CD8-positive, alpha-beta memory T cell (primary cell): ENCODE results near the gene YIPF1. TPM values are rescaled to one million over a fixed set of nuclear protein-coding genes. Genes with fewer than 3 reads are reported as not detected.

Experiments used
- CTCF ChIA-PET: fragments of 350-600 bp; sonication (Branson Sonifier 250); formaldehyde crosslinking; loops from one replicate; lab custom pipeline; 2021; ENCODE audit warnings: antibody characterized with exemption; lab: Charles Lee
- POLR2A ChIA-PET: fragments of 350-600 bp; sonication (Branson Sonifier 250); formaldehyde crosslinking; loops from one replicate; lab custom pipeline; 2021; ENCODE audit warnings: antibody characterized with exemption; lab: Charles Lee
- DNase-seq, 5 donors: peaks; one replicate each; pipeline versions ENCODE4 v3.0.0 to v3.0.0-alpha.2; 2020 to 2022; ENCODE audit warnings: mixed read lengths in 1 of 5
- H3K27ac ChIP-seq: one replicate; pipeline ENCODE4 v1.7.0; 2013; ENCODE audit warnings: low read depth, mild to moderate bottlenecking, low read length, moderate library complexity
- H3K27me3 ChIP-seq: 2 replicates; pipeline ENCODE4 v1.7.0; 2013; ENCODE audit warnings: low read length, mild to moderate bottlenecking; ENCODE audit not compliant: insufficient read depth, poor library complexity, severe bottlenecking
- H3K36me3 ChIP-seq: 2 replicates; pipeline ENCODE4 v1.7.0; 2013; ENCODE audit warnings: mild to moderate bottlenecking, low read length, moderate library complexity; ENCODE audit not compliant: insufficient read depth
- H3K4me1 ChIP-seq: 2 replicates; pipeline ENCODE4 v1.7.0; 2013; ENCODE audit warnings: mild to moderate bottlenecking, low read length, moderate library complexity; ENCODE audit not compliant: insufficient read depth
- H3K4me3 ChIP-seq: 2 replicates; pipeline ENCODE4 v1.7.0; 2013; ENCODE audit warnings: mild to moderate bottlenecking, low read length
- H3K9me3 ChIP-seq: 2 replicates; pipeline ENCODE4 v1.7.0; 2013; ENCODE audit warnings: mild to moderate bottlenecking, low read length
- H3K27ac Mint-ChIP-seq, 8 donors: one replicate each; pipeline ENCODE4 v1.8.0; 2020 to 2021; ENCODE audit warnings: mixed read lengths in 8 of 8, mild to moderate bottlenecking in 6 of 8, inconsistent platforms in 3 of 8, moderate library complexity in 3 of 8
- H3K27me3 Mint-ChIP-seq, 2 donors: one replicate each; pipeline ENCODE4 v1.8.0; 2020 to 2021; ENCODE audit warnings: mixed read lengths in 2 of 2, mild to moderate bottlenecking in 1 of 2, moderate library complexity in 1 of 2
- H3K36me3 Mint-ChIP-seq, 3 donors: one replicate each; pipeline ENCODE4 v1.8.0; 2020 to 2021; ENCODE audit warnings: mixed read lengths in 3 of 3, inconsistent platforms in 1 of 3, mild to moderate bottlenecking in 1 of 3
- H3K4me1 Mint-ChIP-seq, 3 donors: one replicate each; pipeline ENCODE4 v1.8.0; 2020 to 2021; ENCODE audit warnings: mixed read lengths in 3 of 3, inconsistent platforms in 1 of 3, mild to moderate bottlenecking in 1 of 3
- H3K4me3 Mint-ChIP-seq, 7 donors: one replicate each; pipeline ENCODE4 v1.8.0; 2020 to 2021; ENCODE audit warnings: mixed read lengths in 7 of 7, mild to moderate bottlenecking in 6 of 7, moderate library complexity in 4 of 7, inconsistent platforms in 2 of 7
- H3K9me3 Mint-ChIP-seq, 5 donors: one replicate each; pipeline ENCODE4 v1.8.0; 2020 to 2022; ENCODE audit warnings: mixed read lengths in 5 of 5, mild to moderate bottlenecking in 3 of 5, moderate library complexity in 2 of 5, inconsistent platforms in 1 of 5
- polyA plus RNA-seq: library from polyadenylated mRNA; unstranded; fragments of 300-500 nt; fragmentation: Illumina TruSeq; gene quantifications from one replicate; pipeline ENCODE4 v1.2.3, GENCODE V29; 2021
- total RNA-seq, 2 experiments: library from RNA; stranded (reverse); gene quantifications; one replicate each; pipeline ENCODE4 v1.2.3, GENCODE V29; 2021

YIPF1 gene
- total and polyA plus RNA-seq, 3 experiments from 2014 or later: 17.2 to 30.7 (median 17.4) TPM

DNA sequence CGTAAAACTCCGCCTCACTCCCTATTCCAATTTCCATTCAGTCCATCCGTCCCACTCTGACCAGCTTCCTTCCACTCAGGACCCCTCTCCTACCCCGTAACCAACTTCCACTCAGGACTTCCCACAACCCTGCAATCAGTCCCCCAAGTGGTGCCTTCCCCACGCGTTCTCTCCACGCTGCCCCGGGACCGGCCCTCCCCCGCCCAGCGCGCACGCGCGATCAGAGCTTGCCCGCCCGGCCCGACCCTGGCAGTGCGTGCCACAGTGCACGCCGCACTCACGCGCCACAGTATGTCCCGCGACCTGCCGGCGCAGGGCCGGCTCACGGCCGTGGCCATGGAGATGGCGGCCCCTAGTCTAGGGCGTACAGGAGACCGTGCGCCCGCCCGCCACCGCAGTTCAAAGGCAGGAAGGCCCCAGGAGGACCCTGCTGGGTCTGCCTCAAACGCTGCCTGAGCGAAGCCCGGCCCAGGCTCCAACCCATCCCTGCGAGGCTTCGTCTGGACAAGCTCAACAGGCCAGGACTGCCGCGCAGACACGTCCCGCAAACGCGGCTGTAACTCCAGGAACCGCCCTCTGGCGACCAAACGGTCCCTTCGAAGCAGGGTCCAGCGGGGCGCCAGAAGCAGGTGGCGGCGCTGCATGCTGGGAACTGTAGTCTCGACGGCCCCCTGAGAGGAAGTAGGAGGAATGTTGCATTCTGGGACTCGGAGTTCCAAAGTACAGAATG, 51.5 kb downstream of the YIPF1 start, which contains the start of gene NDC1:
Gene NDC1, minus strand, starts transcription at position 373 of the 730 bp plus-strand sequence. Its CDS starts 35 bp downstream, at position 338.
- CTCF ChIA-PET: interaction anchor here (0.8 to 1.9 kb wide), 3 partner anchors 11 to 112 kb away, joined by 3 to 6 read pairs (median 3); partner anchors contain the start of genes IFT25 and LRRC42
- peaks cover 21 to 33% (median 30%) of the 10 kb centered on the region in 3 donors for H3K4me1 Mint-ChIP-seq
- H3K4me3 ChIP-seq: peak within 1 kb of the TSS; percentile 92
- peak within 1 kb of the TSS; percentile 96 for H3K27ac ChIP-seq
- peak; percentile 79 to 95 (median 91) for DNase-seq
- peak within 1 kb of the TSS; percentile 89 to 99 (median 98) for H3K4me3 Mint-ChIP-seq
- no peaks in the 10 kb centered on the region for H3K9me3 ChIP-seq
- H3K36me3 Mint-ChIP-seq: peaks cover 2 to 11% (median 3%) of the 10 kb centered on the region in 3 donors
- H3K27ac Mint-ChIP-seq: peak within 1 kb of the TSS; percentile 94 to 99 (median 98)
- H3K9me3 Mint-ChIP-seq: peaks cover 0 to 12% (median 10%) of the 10 kb centered on the region in 5 donors
- H3K27me3 Mint-ChIP-seq: peaks cover 6 to 7% of the 10 kb centered on the region in 2 donors
- no peaks in the 10 kb centered on the region for H3K27me3 ChIP-seq
- H3K4me1 ChIP-seq: peaks cover 4% of the 10 kb centered on the region
- POLR2A ChIA-PET: interaction anchor here (2.0 kb wide), 1 partner anchor 108 kb away, joined by 7 read pairs; the partner anchor contains the start of genes IFT25 and LRRC42
- H3K36me3 ChIP-seq: no peaks in the 10 kb centered on the region

DNA sequence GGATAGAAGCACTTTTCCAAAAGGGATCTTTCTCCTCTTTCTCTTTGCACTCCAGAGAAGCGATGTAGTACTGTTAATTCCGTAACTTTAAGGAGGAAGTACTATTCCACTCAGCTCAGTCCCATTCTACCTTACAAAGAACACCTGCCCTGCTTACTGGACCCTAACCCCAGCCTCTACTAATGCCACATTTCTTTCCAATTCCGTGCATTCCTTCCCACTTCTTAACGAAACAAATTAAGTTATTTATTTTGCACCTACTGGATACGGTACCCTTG, 52.0 kb downstream of the YIPF1 start:
- no peaks in the 10 kb centered on the region for H3K9me3 ChIP-seq
- DNase-seq: no peak
- peaks cover 21 to 33% (median 33%) of the 10 kb centered on the region in 3 donors for H3K4me1 Mint-ChIP-seq
- H3K4me1 ChIP-seq: peaks cover 4% of the 10 kb centered on the region
- ChIA-PET POLR2A (interaction anchor here (2.0 kb wide), 1 partner anchor 108 kb away, joined by 7 read pairs; the partner anchor contains the start of genes IFT25 and LRRC42), CTCF (interaction anchor here (0.8 to 1.9 kb wide), 4 partner anchors 11 to 112 kb away, joined by 3 to 6 read pairs (median 3); partner anchors contain the start of genes IFT25 and LRRC42)
- no peaks in the 10 kb centered on the region for H3K27me3 ChIP-seq
- peak overlapping the region; percentile 89 to 99 (median 98) for H3K4me3 Mint-ChIP-seq
- peaks cover 5 to 7% of the 10 kb centered on the region in 2 donors for H3K27me3 Mint-ChIP-seq
- peak overlapping the region; percentile 92 for H3K4me3 ChIP-seq
- H3K27ac ChIP-seq: peak overlapping the region; percentile 96
- H3K9me3 Mint-ChIP-seq: peaks cover 0 to 10% (median 7%) of the 10 kb centered on the region in 5 donors
- peak overlapping the region in 7 of 8 donors; percentile 94 to 99 (median 97) for H3K27ac Mint-ChIP-seq
- no peaks in the 10 kb centered on the region for H3K36me3 ChIP-seq
- peaks cover 2 to 11% (median 3%) of the 10 kb centered on the region in 3 donors for H3K36me3 Mint-ChIP-seq

DNA sequence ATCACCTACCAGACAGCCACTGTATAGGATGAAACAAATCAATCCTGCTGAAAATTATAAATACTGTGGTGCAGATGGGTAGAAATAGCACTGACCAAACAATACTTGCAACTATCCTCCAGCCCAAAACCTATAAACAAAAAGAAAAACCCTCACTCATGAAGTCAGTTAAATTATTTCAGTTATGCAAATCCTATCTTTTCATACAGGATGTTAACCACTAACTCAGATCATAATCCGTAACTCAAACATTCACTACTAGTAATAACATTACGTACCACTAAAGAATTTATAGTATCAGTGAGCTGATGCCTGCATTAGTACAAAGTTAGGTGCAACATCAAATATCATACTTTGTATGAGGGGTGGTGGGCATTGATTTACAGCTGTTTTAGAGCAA, 54.1 kb downstream of the YIPF1 start:
- H3K9me3 Mint-ChIP-seq: no peaks in the 10 kb centered on the region
- H3K4me3 ChIP-seq: no peak overlapping the region
- peak overlapping the region in 1 of 7 donors; percentile 84 for H3K4me3 Mint-ChIP-seq
- H3K27ac Mint-ChIP-seq: peak overlapping the region in 1 of 8 donors; percentile 69
- H3K27me3 ChIP-seq: no peaks in the 10 kb centered on the region
- no peaks in the 10 kb centered on the region for H3K36me3 ChIP-seq
- H3K36me3 Mint-ChIP-seq: peaks cover 0 to 13% (median 4%) of the 10 kb centered on the region in 3 donors
- ChIA-PET POLR2A (no interaction called here), CTCF (no interaction called here)
- no peak for DNase-seq
- no peak overlapping the region for H3K27ac ChIP-seq
- peaks cover 21 to 34% (median 33%) of the 10 kb centered on the region in 3 donors for H3K4me1 Mint-ChIP-seq
- H3K4me1 ChIP-seq: peaks cover 4% of the 10 kb centered on the region
- no peaks in the 10 kb centered on the region for H3K9me3 ChIP-seq
- H3K27me3 Mint-ChIP-seq: peaks cover 0 to under 1% of the 10 kb centered on the region in 2 donors

DNA sequence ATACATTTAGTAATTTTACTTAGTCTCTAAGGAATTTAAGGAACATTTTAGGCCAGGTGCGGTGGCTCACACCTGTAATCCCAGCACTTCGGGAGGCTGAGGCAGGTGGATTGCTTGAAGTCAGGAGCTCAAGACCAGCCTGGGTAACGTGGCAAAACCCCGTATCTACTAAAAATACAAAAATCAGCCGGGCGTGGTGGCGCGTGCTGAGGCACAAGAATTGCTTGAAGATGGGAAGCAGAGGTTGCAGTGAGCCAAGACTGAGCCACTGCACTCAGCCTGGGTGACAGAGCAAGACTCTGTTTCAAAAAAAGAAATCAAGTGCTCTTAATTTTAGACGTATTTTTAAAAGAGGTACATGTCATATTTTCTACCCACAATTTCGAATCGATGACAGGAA, 54.8 kb downstream of the YIPF1 start:
- H3K27ac Mint-ChIP-seq: no peak overlapping the region
- peaks cover 4% of the 10 kb centered on the region for H3K4me1 ChIP-seq
- ChIA-PET POLR2A (no interaction called here), CTCF (interaction anchor here (1.2 to 1.3 kb wide), 2 partner anchors 14 to 27 kb away, joined by 3 to 4 read pairs; no protein-coding TSS in a partner anchor)
- H3K27me3 ChIP-seq: no peaks in the 10 kb centered on the region
- H3K9me3 ChIP-seq: no peaks in the 10 kb centered on the region
- H3K27ac ChIP-seq: no peak overlapping the region
- no peak for DNase-seq
- peak overlapping the region in 1 of 7 donors; percentile 64 for H3K4me3 Mint-ChIP-seq
- no peaks in the 10 kb centered on the region for H3K36me3 ChIP-seq
- H3K36me3 Mint-ChIP-seq: peaks cover 0 to 15% (median 4%) of the 10 kb centered on the region in 3 donors
- H3K4me1 Mint-ChIP-seq: peaks cover 21 to 34% (median 33%) of the 10 kb centered on the region in 3 donors
- H3K9me3 Mint-ChIP-seq: no peaks in the 10 kb centered on the region
- no peak overlapping the region for H3K4me3 ChIP-seq
- no peaks in the 10 kb centered on the region for H3K27me3 Mint-ChIP-seq

DNA sequence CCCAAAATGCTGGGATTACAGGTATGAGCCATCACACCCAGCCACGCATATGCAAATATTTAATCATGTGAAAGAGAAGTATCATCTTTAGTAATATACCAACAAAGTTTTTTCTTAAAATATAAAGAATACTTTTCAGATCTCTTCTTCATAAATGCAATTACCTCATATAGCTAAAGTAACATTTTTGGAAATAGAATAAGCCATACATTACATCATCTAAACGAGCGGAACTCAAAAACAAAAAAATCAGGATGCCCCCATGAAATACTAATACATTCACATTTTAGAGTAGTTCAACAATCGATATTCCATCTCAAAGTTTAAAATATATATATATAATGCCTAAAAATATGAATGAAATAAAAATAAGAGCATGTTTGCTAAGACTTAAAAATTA, 56.2 kb downstream of the YIPF1 start:
- POLR2A ChIA-PET: no interaction called here
- H3K27ac ChIP-seq: no peak overlapping the region
- no peaks in the 10 kb centered on the region for H3K27me3 Mint-ChIP-seq
- H3K4me1 Mint-ChIP-seq: peaks cover 15 to 27% (median 25%) of the 10 kb centered on the region in 3 donors
- DNase-seq: no peak
- peaks cover 0 to 25% (median 8%) of the 10 kb centered on the region in 3 donors for H3K36me3 Mint-ChIP-seq
- no peaks in the 10 kb centered on the region for H3K27me3 ChIP-seq
- CTCF ChIA-PET: interaction anchor here (1.3 kb wide), 1 partner anchor 13 kb away, joined by 3 read pairs; no protein-coding TSS in a partner anchor
- peak overlapping the region in 1 of 8 donors; percentile 47 for H3K27ac Mint-ChIP-seq
- H3K4me3 Mint-ChIP-seq: no peak overlapping the region
- no peaks in the 10 kb centered on the region for H3K9me3 Mint-ChIP-seq
- H3K36me3 ChIP-seq: no peaks in the 10 kb centered on the region
- no peak overlapping the region for H3K4me3 ChIP-seq
- no peaks in the 10 kb centered on the region for H3K9me3 ChIP-seq
- H3K4me1 ChIP-seq: peaks cover 4% of the 10 kb centered on the region

DNA sequence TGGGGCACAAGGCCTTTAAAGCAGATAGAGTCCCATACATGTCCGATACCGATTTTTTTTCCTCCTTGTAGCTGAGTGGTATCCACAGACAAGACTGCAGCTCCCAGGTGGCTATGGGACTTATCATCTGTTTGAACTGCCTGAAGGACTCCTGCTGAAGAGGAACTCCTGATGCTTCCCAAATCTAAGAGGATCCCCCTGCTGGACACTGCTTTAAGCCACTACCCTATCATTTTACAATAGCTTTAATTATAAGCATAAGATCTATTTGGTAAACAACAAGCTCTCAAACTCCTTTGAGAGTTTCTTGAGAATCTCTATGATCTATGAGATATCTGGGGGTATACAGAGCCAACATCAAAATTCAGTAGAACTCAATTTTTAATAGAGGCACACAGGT, 63.2 kb downstream of the YIPF1 start:
- H3K27ac Mint-ChIP-seq: no peak overlapping the region
- Histone ChIP-seq H3K9me3 (no peaks in the 10 kb centered on the region), H3K27me3 (no peaks in the 10 kb centered on the region), H3K4me3 (no peak overlapping the region), H3K27ac (no peak overlapping the region), H3K36me3 (peaks cover 11% of the 10 kb centered on the region), H3K4me1 (no peaks in the 10 kb centered on the region)
- H3K27me3 Mint-ChIP-seq: no peaks in the 10 kb centered on the region
- no peak overlapping the region for H3K4me3 Mint-ChIP-seq
- DNase-seq: no peak
- no peaks in the 10 kb centered on the region for H3K4me1 Mint-ChIP-seq
- ChIA-PET POLR2A (no interaction called here), CTCF (interaction anchor here (1.0 kb wide), 1 partner anchor 11 kb away, joined by 3 read pairs; no protein-coding TSS in a partner anchor)
- H3K36me3 Mint-ChIP-seq: peaks cover 0 to 60% (median 17%) of the 10 kb centered on the region in 3 donors
- H3K9me3 Mint-ChIP-seq: no peaks in the 10 kb centered on the region

DNA sequence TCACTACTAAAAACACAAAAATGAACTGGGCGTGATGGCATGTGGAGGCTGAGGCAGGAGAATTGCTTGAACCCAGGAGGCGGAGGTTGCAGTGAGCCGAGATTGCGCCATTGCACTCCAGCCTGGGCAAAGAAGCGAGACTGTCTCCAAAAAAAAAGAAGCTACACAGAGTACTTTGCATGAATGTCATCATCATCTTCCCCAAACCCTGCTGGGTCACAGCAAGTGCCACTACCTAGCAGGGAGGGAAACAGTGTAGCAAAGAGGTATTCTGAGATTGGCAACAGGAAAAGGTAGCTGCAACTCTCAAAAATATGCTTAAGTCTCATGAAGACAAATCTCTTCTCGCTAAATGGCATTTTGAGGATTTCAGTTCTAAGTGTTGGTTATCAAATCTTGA, 64.3 kb downstream of the YIPF1 start:
- Histone ChIP-seq H3K27me3 (no peaks in the 10 kb centered on the region), H3K36me3 (peaks cover 11% of the 10 kb centered on the region), H3K4me3 (no peak overlapping the region), H3K9me3 (no peaks in the 10 kb centered on the region), H3K4me1 (no peaks in the 10 kb centered on the region), H3K27ac (no peak overlapping the region)
- CTCF ChIA-PET: no interaction called here
- H3K9me3 Mint-ChIP-seq: no peaks in the 10 kb centered on the region
- no peak overlapping the region for H3K27ac Mint-ChIP-seq
- peaks cover 0 to 60% (median 17%) of the 10 kb centered on the region in 3 donors for H3K36me3 Mint-ChIP-seq
- H3K4me1 Mint-ChIP-seq: no peaks in the 10 kb centered on the region
- no peaks in the 10 kb centered on the region for H3K27me3 Mint-ChIP-seq
- no peak for DNase-seq
- POLR2A ChIA-PET: no interaction called here
- H3K4me3 Mint-ChIP-seq: no peak overlapping the region

DNA sequence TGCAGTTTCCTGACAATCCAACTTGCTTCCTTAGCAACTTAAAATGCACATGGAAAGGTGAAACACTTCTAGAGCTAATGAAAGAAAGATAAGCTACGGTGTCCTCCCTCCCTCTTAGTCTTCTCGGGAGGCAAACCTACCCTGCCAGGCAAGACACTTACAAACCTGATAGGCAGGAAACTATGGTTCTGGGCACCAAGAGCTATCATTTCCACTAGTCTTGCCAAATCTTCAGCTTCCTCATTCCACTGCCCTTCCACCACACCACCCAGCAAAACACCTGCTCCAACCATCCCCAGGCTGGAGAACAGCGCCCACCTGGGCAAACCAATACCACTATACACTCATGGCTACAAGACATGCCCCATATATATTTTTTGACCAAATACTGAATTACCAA, 66.7 kb downstream of the YIPF1 start:
- H3K9me3 ChIP-seq: no peaks in the 10 kb centered on the region
- CTCF ChIA-PET: no interaction called here
- H3K27me3 Mint-ChIP-seq: no peaks in the 10 kb centered on the region
- no peak overlapping the region for H3K4me3 Mint-ChIP-seq
- POLR2A ChIA-PET: no interaction called here
- peaks cover 11% of the 10 kb centered on the region for H3K36me3 ChIP-seq
- no peak overlapping the region for H3K27ac ChIP-seq
- DNase-seq: no peak
- peaks cover 0 to 68% (median 18%) of the 10 kb centered on the region in 3 donors for H3K36me3 Mint-ChIP-seq
- peak overlapping the region in 1 of 8 donors; percentile 61 for H3K27ac Mint-ChIP-seq
- H3K4me3 ChIP-seq: no peak overlapping the region
- H3K27me3 ChIP-seq: no peaks in the 10 kb centered on the region
- H3K4me1 ChIP-seq: no peaks in the 10 kb centered on the region
- H3K9me3 Mint-ChIP-seq: no peaks in the 10 kb centered on the region
- H3K4me1 Mint-ChIP-seq: peaks cover 0 to 3% (median 3%) of the 10 kb centered on the region in 3 donors
